Breast epithelium (tissue), 4 donors: ENCODE results near the gene DPEP2NB. TPM values are rescaled to one million over a fixed set of nuclear protein-coding genes. Genes with fewer than 3 reads are reported as not detected.
A peak's percentile ranks its signal among the peaks of the same experiment; 100 is the strongest.
"Not testable (repeated sequence)": the region's sequence is repeated elsewhere in the genome, so short reads cannot be mapped to it uniquely, and the experiment has no call there.

Source experiments
- DNase-seq, 2 donors: peaks; one replicate each; pipeline ENCODE4 v3.0.0-alpha.2; 2019; ENCODE audit warnings: low spot score in 2 of 2
- H3K27ac ChIP-seq, 2 donors: fragments of 200-600 bp; sonication (generic) in 1 of 2; one replicate each; pipeline ENCODE4 v1.5.1; 2016 to 2019; ENCODE audit warnings: mild to moderate bottlenecking in 1 of 2
- H3K27me3 ChIP-seq, 2 donors: fragments of 200-600 bp; sonication (generic) in 1 of 2; one replicate each; pipeline versions ENCODE4 v1.5.1 to v1.6.0; 2017 to 2019; ENCODE audit warnings: control low read depth in 1 of 2, mild to moderate bottlenecking in 1 of 2
- H3K36me3 ChIP-seq: fragments of 200-600 bp; one replicate; pipeline ENCODE4 v1.5.1; 2019
- H3K4me1 ChIP-seq, 2 donors: fragments of 200-600 bp; sonication (generic); one replicate each; pipeline ENCODE4 v1.5.1; 2016 to 2019; ENCODE audit warnings: control low read depth in 1 of 2
- H3K4me3 ChIP-seq, 3 donors: fragments of 200-600 bp; sonication (generic); 1 replicate in 2 of 3; 2 replicates in 1 of 3; pipeline ENCODE4 v1.5.1; 2016 to 2019; ENCODE audit warnings: mild to moderate bottlenecking in 3 of 3, moderate library complexity in 2 of 3
- H3K9me3 ChIP-seq, 2 donors: fragments of 200-600 bp; sonication (generic) in 1 of 2; one replicate each; pipeline ENCODE4 v1.5.1; 2016 to 2019; ENCODE audit warnings: control low read depth in 1 of 2
- POLR2A ChIP-seq: fragments of 450-650 bp; IDR thresholded peaks from one replicate; pipeline ENCODE4 v1.6.1; 2016; ENCODE audit warnings: antibody characterized with exemption, mild to moderate bottlenecking, moderate library complexity
- POLR2AphosphoS5 ChIP-seq, 3 donors: sonication (generic); formaldehyde crosslinking; IDR thresholded peaks; one replicate each; pipeline ENCODE4 v1.6.1; 2017; ENCODE audit warnings: antibody characterized with exemption in 3 of 3
- intact Hi-C: fragments of 100-400 bp; cut with DNase I; formaldehyde crosslinking; loops from one replicate; pipeline ENCODE4 v1.15.1; 2023; ENCODE audit warnings: low total_unique reads
- total RNA-seq, 3 donors: library from RNA; depleted of rRNA; stranded (reverse); fragments of >200 nt; gene quantifications; one replicate each; pipeline ENCODE4 v1.1.0, GENCODE V29; 2016
- TF ChIP-seq, protein P1 (sequence below), 3 donors: fragments of 450-650 bp; IDR thresholded peaks; one replicate each; pipeline ENCODE4 v1.5.1; 2016 to 2017; ENCODE audit warnings: antibody characterized with exemption in 3 of 3, mild to moderate bottlenecking in 3 of 3, moderate library complexity in 3 of 3

DPEP2NB gene
- total RNA-seq, 3 donors from 2014 or later, result not detected

- no peak for DNase-seq
- TF ChIP-seq POLR2A (no peak), POLR2AphosphoS5 (IDR thresholded peaks at IDR 0.05) (no peak)
- TF ChIP-seq, protein P1, sequence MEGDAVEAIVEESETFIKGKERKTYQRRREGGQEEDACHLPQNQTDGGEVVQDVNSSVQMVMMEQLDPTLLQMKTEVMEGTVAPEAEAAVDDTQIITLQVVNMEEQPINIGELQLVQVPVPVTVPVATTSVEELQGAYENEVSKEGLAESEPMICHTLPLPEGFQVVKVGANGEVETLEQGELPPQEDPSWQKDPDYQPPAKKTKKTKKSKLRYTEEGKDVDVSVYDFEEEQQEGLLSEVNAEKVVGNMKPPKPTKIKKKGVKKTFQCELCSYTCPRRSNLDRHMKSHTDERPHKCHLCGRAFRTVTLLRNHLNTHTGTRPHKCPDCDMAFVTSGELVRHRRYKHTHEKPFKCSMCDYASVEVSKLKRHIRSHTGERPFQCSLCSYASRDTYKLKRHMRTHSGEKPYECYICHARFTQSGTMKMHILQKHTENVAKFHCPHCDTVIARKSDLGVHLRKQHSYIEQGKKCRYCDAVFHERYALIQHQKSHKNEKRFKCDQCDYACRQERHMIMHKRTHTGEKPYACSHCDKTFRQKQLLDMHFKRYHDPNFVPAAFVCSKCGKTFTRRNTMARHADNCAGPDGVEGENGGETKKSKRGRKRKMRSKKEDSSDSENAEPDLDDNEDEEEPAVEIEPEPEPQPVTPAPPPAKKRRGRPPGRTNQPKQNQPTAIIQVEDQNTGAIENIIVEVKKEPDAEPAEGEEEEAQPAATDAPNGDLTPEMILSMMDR (IDR thresholded peaks at IDR 0.05), result no peak
- no peaks in the 10 kb centered on the region for H3K4me1 ChIP-seq
- H3K27me3 ChIP-seq, result no peaks in the 10 kb centered on the region
- no peaks in the 10 kb centered on the region for H3K9me3 ChIP-seq
- intact Hi-C loops, result loop anchor here (5.0 kb wide), 1 partner anchor 61 kb away; no protein-coding TSS in a partner anchor
- no peak overlapping the region for H3K4me3 ChIP-seq
- H3K36me3 ChIP-seq, result no peaks in the 10 kb centered on the region
- no peak overlapping the region for H3K27ac ChIP-seq
Measured at GRCh38 chr16:67976205-67976604, 39.5 kb downstream of the DPEP2NB start.

GRCh38 chr16:67975321-67976105 is 40.2 kb downstream of the DPEP2NB start:
- DNase-seq, result no peak
- Histone ChIP-seq H3K27me3 (no peaks in the 10 kb centered on the region), H3K36me3 (no peaks in the 10 kb centered on the region), H3K9me3 (no peaks in the 10 kb centered on the region), H3K4me1 (no peaks in the 10 kb centered on the region), H3K27ac (no peak overlapping the region), H3K4me3 (no peak overlapping the region)
- intact Hi-C loops, result loop anchor here (5.0 kb wide), 1 partner anchor 62 kb away; no protein-coding TSS in a partner anchor
- TF ChIP-seq, protein P1 (IDR thresholded peaks at IDR 0.05), result no peak
- TF ChIP-seq POLR2AphosphoS5 (IDR thresholded peaks at IDR 0.05), result no peak
- no peak for TF ChIP-seq POLR2A

DNA sequence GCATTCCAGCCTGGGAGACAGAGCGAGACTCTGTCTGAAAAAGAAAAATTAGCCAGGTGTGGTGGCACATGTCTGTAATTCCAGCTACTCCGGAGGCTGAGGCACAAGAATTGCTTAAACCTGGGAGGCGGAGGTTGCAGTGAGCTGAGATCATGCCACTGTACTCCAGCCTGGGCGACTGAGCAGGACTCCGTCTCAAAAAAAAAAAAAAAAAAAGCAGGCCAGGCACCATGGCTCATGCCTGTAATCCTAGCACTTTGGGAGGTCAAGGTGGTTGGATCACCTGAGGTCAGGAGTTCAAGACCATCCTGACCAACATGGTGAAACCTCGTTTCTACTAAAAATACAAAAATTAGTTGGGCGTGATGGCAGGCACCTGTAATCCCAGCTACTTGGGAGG is 43.4 kb downstream of the DPEP2NB start:
- H3K27me3 ChIP-seq, intact Hi-C loops, DNase-seq, H3K36me3 ChIP-seq, H3K27ac ChIP-seq, H3K4me1 ChIP-seq, H3K9me3 ChIP-seq, H3K4me3 ChIP-seq: not testable (repeated sequence)

- no peak for DNase-seq
- no peak for TF ChIP-seq POLR2AphosphoS5 (IDR thresholded peaks at IDR 0.05)
- TF ChIP-seq, protein P1 (IDR thresholded peaks at IDR 0.05), result no peak
- TF ChIP-seq POLR2A, result no peak
- no peaks in the 10 kb centered on the region for H3K36me3 ChIP-seq
Measured at GRCh38 chr16:67971111-67971510, 44.6 kb downstream of the DPEP2NB start.

GRCh38 chr16:67969254-67970039 is 46.3 kb downstream of the DPEP2NB start:
- H3K4me3 ChIP-seq, result peak overlapping the region; percentile 84 to 96 (median 89)
- peak overlapping the region; percentile 92 to 98 for H3K27ac ChIP-seq
- peaks cover 0 to 10% of the 10 kb centered on the region in 2 donors for H3K4me1 ChIP-seq
- no peaks in the 10 kb centered on the region for H3K36me3 ChIP-seq
- H3K27me3 ChIP-seq, result no peaks in the 10 kb centered on the region
- intact Hi-C loops, result no loop called here
- TF ChIP-seq, protein P1 (IDR thresholded peaks at IDR 0.05), result no peak
- TF ChIP-seq POLR2A (no peak), POLR2AphosphoS5 (IDR thresholded peaks at IDR 0.05) (no peak)
- DNase-seq, result no peak
- H3K9me3 ChIP-seq, result no peaks in the 10 kb centered on the region

More at GRCh38 chr16:67971111-67971510, 44.6 kb downstream of the DPEP2NB start:
- H3K27me3 ChIP-seq, result no peaks in the 10 kb centered on the region
- H3K9me3 ChIP-seq, result no peaks in the 10 kb centered on the region
- intact Hi-C loops, result no loop called here
- peaks cover 0 to 7% of the 10 kb centered on the region in 2 donors for H3K4me1 ChIP-seq
- H3K4me3 ChIP-seq, result no peak overlapping the region
- no peak overlapping the region for H3K27ac ChIP-seq
